Activated naive CD8-positive, alpha-beta T cell treated with anti-CD3 and anti-CD28 coated beads, Interleukin-2, amount 10 ng/mL, durations not matched to agents 7 days and 5 days (primary cell): ENCODE data around the gene ADGRB3. TPM values are rescaled to one million over a fixed set of nuclear protein-coding genes. Genes with fewer than 3 reads are reported as not detected.

Experiments
- ATAC-seq: fragments of 150-1000 bp; cut with Tn5 transposase; one replicate; pipeline ENCODE4 v1.10.0; 2021; ENCODE audit warnings: low read depth, moderate library complexity
- POLR2A ChIA-PET: fragments of 350-600 bp; sonication (Branson Sonifier 250); formaldehyde crosslinking; loops from one replicate; lab custom pipeline; 2021; ENCODE audit warnings: antibody characterized with exemption; lab: Charles Lee
- DNase-seq: peaks from one replicate; pipeline ENCODE4 v3.0.0; 2021
- H3K27ac Mint-ChIP-seq: one replicate; pipeline ENCODE4 v1.8.0; 2022; ENCODE audit warnings: mild to moderate bottlenecking, mixed read lengths
- H3K27me3 Mint-ChIP-seq: one replicate; pipeline ENCODE4 v1.8.0; 2022; ENCODE audit warnings: mild to moderate bottlenecking, moderate library complexity, mixed read lengths
- H3K36me3 Mint-ChIP-seq: one replicate; pipeline ENCODE4 v1.8.0; 2021; ENCODE audit warnings: mild to moderate bottlenecking, mixed read lengths
- H3K4me1 Mint-ChIP-seq: one replicate; pipeline ENCODE4 v1.8.0; 2021; ENCODE audit warnings: mixed read lengths
- H3K4me3 Mint-ChIP-seq: one replicate; pipeline ENCODE4 v1.8.0; 2022; ENCODE audit warnings: mild to moderate bottlenecking, moderate library complexity, mixed read lengths
- H3K9me3 Mint-ChIP-seq: one replicate; pipeline ENCODE4 v1.8.0; 2021; ENCODE audit warnings: mixed read lengths
- total RNA-seq, 2 experiments: library from RNA; stranded (reverse); gene quantifications; one replicate each; pipeline ENCODE4 v1.2.3, GENCODE V29; 2021

The ADGRB3 gene
- total RNA-seq, 2 experiments from 2014 or later: not detected

DNA sequence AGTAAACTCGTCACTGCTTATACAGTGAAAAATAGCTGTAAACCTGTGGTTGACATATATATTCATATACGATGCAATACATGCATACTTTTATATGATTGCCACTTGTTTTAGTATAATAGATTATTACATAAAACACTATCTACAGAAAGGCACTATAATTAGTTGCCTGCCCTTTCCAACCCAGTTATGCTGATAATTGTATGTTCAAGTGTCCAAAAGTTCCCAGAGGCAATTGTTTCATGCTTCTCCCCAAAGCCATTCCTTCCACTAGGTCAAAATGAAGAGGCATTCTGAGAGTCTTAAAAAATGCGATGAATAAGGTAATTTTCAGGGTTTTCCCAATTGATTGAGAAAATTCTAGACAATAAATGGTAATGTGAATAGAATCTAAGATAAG lies 727.1 kb downstream of the ADGRB3 start:
- H3K4me1 Mint-ChIP-seq: no peaks in the 10 kb centered on the region
- H3K9me3 Mint-ChIP-seq: no peaks in the 10 kb centered on the region
- H3K27me3 Mint-ChIP-seq: no peaks in the 10 kb centered on the region
- no peak overlapping the region for H3K27ac Mint-ChIP-seq
- H3K4me3 Mint-ChIP-seq: no peak overlapping the region
- DNase-seq (no peak), ATAC-seq (no peak)
- H3K36me3 Mint-ChIP-seq: no peaks in the 10 kb centered on the region
- POLR2A ChIA-PET: no interaction called here

- no peak for ATAC-seq
- no peak for DNase-seq
- Mint-ChIP-seq H3K4me1 (no peaks in the 10 kb centered on the region), H3K9me3 (no peaks in the 10 kb centered on the region), H3K4me3 (no peak overlapping the region), H3K27ac (no peak overlapping the region), H3K27me3 (no peaks in the 10 kb centered on the region), H3K36me3 (no peaks in the 10 kb centered on the region)
- POLR2A ChIA-PET: no interaction called here
These were observed 731.7 kb downstream of the ADGRB3 start for GRCh38 chr6:69366831-69367230.

GRCh38 chr6:69368613-69369012 lies 733.5 kb downstream of the ADGRB3 start:
- no peak for DNase-seq
- Mint-ChIP-seq H3K4me3 (no peak overlapping the region), H3K27me3 (no peaks in the 10 kb centered on the region), H3K9me3 (no peaks in the 10 kb centered on the region), H3K4me1 (no peaks in the 10 kb centered on the region), H3K27ac (no peak overlapping the region), H3K36me3 (no peaks in the 10 kb centered on the region)
- POLR2A ChIA-PET: no interaction called here
- ATAC-seq: no peak

DNA sequence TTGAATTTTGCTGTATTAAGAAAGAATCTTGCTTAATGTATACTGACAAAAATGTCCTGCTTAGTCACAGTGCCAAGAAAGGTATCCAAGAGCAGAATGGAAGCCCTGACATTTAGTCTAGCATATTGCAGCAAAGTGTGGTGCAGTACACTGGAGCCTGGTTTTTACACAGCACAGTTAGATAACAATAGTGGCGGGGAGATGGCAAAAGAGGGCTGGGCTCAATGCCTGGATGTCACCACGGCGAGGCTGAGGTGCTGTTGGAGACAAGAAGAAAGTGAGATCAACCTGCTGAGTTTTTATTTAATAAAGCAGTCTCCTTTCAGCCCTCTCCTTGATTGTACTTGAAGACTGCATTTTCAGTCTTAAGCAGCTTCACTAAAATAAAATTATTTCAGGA lies 735.7 kb downstream of the ADGRB3 start:
- H3K36me3 Mint-ChIP-seq: no peaks in the 10 kb centered on the region
- ATAC-seq: no peak
- no peaks in the 10 kb centered on the region for H3K9me3 Mint-ChIP-seq
- H3K27me3 Mint-ChIP-seq: no peaks in the 10 kb centered on the region
- no peak overlapping the region for H3K27ac Mint-ChIP-seq
- POLR2A ChIA-PET: no interaction called here
- DNase-seq: no peak
- no peaks in the 10 kb centered on the region for H3K4me1 Mint-ChIP-seq
- no peak overlapping the region for H3K4me3 Mint-ChIP-seq

DNA sequence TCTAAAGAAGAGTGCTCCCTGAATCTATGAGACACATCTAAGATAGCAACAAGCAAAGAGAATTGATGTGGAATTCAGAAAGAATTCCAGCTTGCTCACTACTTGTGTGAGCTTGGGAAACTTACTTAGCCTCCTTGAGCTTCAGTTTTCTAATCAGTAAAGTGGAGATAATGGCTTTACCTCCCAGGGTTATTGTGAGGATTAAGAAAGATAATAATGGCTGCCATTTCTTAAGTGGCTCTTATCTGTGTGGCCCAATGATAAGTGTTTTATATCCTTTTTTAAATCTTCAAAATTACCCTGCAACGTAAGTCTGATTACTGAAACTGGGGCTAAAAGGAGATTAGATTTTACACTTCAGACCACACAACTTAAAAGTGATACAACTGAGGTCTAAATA lies 743.2 kb downstream of the ADGRB3 start:
- Mint-ChIP-seq H3K4me3 (no peak overlapping the region), H3K9me3 (no peaks in the 10 kb centered on the region), H3K27me3 (no peaks in the 10 kb centered on the region), H3K36me3 (no peaks in the 10 kb centered on the region), H3K27ac (no peak overlapping the region), H3K4me1 (no peaks in the 10 kb centered on the region)
- ATAC-seq (no peak), DNase-seq (no peak)
- POLR2A ChIA-PET: no interaction called here

DNA sequence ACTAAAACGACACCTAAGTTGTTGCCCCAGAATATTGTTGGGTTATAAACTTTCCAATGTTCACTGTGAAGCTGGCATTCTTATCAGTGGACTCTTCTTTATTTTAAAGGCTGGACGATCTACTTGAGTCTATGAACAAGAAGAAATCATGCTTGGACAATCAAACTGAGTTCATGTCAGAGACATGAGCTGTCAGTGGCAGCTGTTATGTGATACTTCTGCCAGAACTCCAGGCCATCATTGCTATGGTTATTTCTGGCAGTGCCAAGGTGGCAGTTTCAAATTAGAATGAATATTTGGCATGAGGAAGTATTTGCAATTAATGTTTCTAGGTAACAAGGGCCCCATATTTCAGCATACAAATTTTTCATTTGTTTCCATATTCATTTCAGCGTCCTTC lies 744.4 kb downstream of the ADGRB3 start:
- POLR2A ChIA-PET: no interaction called here
- Mint-ChIP-seq H3K4me1 (no peaks in the 10 kb centered on the region), H3K27ac (no peak overlapping the region), H3K9me3 (no peaks in the 10 kb centered on the region), H3K36me3 (no peaks in the 10 kb centered on the region), H3K27me3 (no peaks in the 10 kb centered on the region), H3K4me3 (no peak overlapping the region)
- ATAC-seq (no peak), DNase-seq (no peak)

GRCh38 chr6:69383627-69384026 lies 748.5 kb downstream of the ADGRB3 start:
- H3K4me3 Mint-ChIP-seq: no peak overlapping the region
- no peaks in the 10 kb centered on the region for H3K36me3 Mint-ChIP-seq
- no peaks in the 10 kb centered on the region for H3K4me1 Mint-ChIP-seq
- ATAC-seq (no peak), DNase-seq (no peak)
- no peak overlapping the region for H3K27ac Mint-ChIP-seq
- POLR2A ChIA-PET: no interaction called here
- H3K27me3 Mint-ChIP-seq: no peaks in the 10 kb centered on the region
- no peaks in the 10 kb centered on the region for H3K9me3 Mint-ChIP-seq

- H3K9me3 Mint-ChIP-seq: no peaks in the 10 kb centered on the region
- POLR2A ChIA-PET: no interaction called here
- H3K27me3 Mint-ChIP-seq: no peaks in the 10 kb centered on the region
- no peak overlapping the region for H3K27ac Mint-ChIP-seq
- H3K4me3 Mint-ChIP-seq: no peak overlapping the region
- ATAC-seq (no peak), DNase-seq (no peak)
- no peaks in the 10 kb centered on the region for H3K4me1 Mint-ChIP-seq
- no peaks in the 10 kb centered on the region for H3K36me3 Mint-ChIP-seq
These were observed 751.3 kb downstream of the ADGRB3 start for GRCh38 chr6:69386426-69386825.

DNA sequence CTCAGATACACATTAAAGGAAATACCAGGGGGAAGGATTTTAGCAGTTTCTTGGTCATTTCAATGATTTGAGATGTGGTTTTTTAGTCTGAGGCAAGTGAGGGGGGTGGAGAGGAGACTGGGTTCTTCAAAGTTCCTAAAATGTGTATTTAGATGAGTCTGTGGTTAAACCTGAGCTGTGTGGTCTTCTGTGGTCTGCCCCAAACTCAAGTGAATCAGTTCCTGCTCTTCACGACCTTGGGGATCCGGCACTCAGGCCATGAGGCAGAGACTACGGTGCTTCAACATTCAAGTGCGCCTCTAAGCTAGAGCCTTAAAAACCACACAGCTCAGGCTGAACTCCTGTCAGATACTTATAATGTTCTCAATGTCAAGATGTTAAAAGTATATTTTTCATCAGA lies 755.0 kb downstream of the ADGRB3 start:
- H3K9me3 Mint-ChIP-seq: no peaks in the 10 kb centered on the region
- no peak overlapping the region for H3K4me3 Mint-ChIP-seq
- H3K4me1 Mint-ChIP-seq: no peaks in the 10 kb centered on the region
- no peak overlapping the region for H3K27ac Mint-ChIP-seq
- no peaks in the 10 kb centered on the region for H3K27me3 Mint-ChIP-seq
- DNase-seq (no peak), ATAC-seq (no peak)
- H3K36me3 Mint-ChIP-seq: no peaks in the 10 kb centered on the region
- POLR2A ChIA-PET: no interaction called here

GRCh38 chr6:69391106-69391505 lies 756.0 kb downstream of the ADGRB3 start:
- no peak for DNase-seq
- H3K27ac Mint-ChIP-seq: no peak overlapping the region
- no peak for ATAC-seq
- H3K36me3 Mint-ChIP-seq: no peaks in the 10 kb centered on the region
- POLR2A ChIA-PET: no interaction called here
- no peaks in the 10 kb centered on the region for H3K27me3 Mint-ChIP-seq
- H3K4me1 Mint-ChIP-seq: no peaks in the 10 kb centered on the region
- no peak overlapping the region for H3K4me3 Mint-ChIP-seq
- no peaks in the 10 kb centered on the region for H3K9me3 Mint-ChIP-seq

GRCh38 chr6:69392745-69393144 lies 757.7 kb downstream of the ADGRB3 start:
- POLR2A ChIA-PET: no interaction called here
- ATAC-seq: no peak

GRCh38 chr6:69398311-69398710 lies 763.2 kb downstream of the ADGRB3 start:
- H3K9me3 Mint-ChIP-seq: no peaks in the 10 kb centered on the region
- no peaks in the 10 kb centered on the region for H3K27me3 Mint-ChIP-seq
- H3K4me3 Mint-ChIP-seq: no peak overlapping the region
- no peaks in the 10 kb centered on the region for H3K4me1 Mint-ChIP-seq
- H3K27ac Mint-ChIP-seq: no peak overlapping the region
- POLR2A ChIA-PET: no interaction called here
- ATAC-seq: no peak
- no peak for DNase-seq
- H3K36me3 Mint-ChIP-seq: no peaks in the 10 kb centered on the region

More at GRCh38 chr6:69392745-69393144, 757.7 kb downstream of the ADGRB3 start:
- no peaks in the 10 kb centered on the region for H3K9me3 Mint-ChIP-seq
- no peak overlapping the region for H3K4me3 Mint-ChIP-seq
- H3K4me1 Mint-ChIP-seq: no peaks in the 10 kb centered on the region
- DNase-seq: no peak
- no peaks in the 10 kb centered on the region for H3K27me3 Mint-ChIP-seq
- H3K36me3 Mint-ChIP-seq: no peaks in the 10 kb centered on the region
- no peak overlapping the region for H3K27ac Mint-ChIP-seq

DNA sequence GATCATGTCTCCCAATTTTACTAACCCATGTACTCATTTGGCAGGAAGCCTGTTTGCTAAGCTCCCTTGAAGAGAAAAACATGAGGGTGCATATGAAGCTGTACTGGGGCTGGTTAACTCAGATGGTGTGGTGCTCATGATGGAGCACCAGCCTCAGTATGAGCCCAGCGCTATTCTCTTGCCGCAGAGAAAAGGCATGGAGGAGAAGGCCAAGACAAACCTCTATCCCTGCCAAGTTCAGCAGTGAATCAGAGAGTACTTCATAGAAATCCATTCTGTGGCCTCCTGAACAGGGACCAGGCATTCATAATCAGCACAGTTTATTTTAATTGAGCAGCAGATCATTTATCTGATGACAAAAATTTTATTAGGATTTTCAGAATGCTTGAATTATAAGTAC lies 763.6 kb downstream of the ADGRB3 start:
- POLR2A ChIA-PET: no interaction called here
- DNase-seq (no peak), ATAC-seq (no peak)
- H3K9me3 Mint-ChIP-seq: no peaks in the 10 kb centered on the region
- no peak overlapping the region for H3K27ac Mint-ChIP-seq
- no peak overlapping the region for H3K4me3 Mint-ChIP-seq
- H3K36me3 Mint-ChIP-seq: no peaks in the 10 kb centered on the region
- no peaks in the 10 kb centered on the region for H3K27me3 Mint-ChIP-seq
- H3K4me1 Mint-ChIP-seq: no peaks in the 10 kb centered on the region

DNA sequence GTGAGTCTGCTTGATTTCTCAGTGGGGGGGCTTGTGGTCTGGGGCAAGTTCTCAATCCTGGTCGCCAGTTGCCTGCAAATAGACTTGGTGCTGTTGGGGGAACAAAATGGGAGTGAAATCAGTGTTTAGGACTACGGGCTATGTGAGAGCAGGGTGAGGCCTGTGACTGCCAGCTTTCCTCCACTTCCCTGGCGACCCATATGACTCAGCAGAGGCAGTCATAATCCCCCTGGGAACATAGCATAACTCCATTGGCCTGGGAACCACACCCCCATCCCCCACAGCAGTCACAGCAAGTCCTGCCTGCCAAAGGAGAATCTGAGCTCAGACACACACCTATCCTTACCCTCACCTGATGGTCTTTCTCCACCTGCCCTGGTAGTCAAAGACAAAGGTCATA lies 773.8 kb downstream of the ADGRB3 start:
- DNase-seq (no peak), ATAC-seq (no peak)
- Mint-ChIP-seq H3K4me1 (no peaks in the 10 kb centered on the region), H3K9me3 (peaks cover 8% of the 10 kb centered on the region), H3K27me3 (no peaks in the 10 kb centered on the region), H3K4me3 (no peak overlapping the region), H3K36me3 (no peaks in the 10 kb centered on the region), H3K27ac (no peak overlapping the region)
- POLR2A ChIA-PET: no interaction called here

DNA sequence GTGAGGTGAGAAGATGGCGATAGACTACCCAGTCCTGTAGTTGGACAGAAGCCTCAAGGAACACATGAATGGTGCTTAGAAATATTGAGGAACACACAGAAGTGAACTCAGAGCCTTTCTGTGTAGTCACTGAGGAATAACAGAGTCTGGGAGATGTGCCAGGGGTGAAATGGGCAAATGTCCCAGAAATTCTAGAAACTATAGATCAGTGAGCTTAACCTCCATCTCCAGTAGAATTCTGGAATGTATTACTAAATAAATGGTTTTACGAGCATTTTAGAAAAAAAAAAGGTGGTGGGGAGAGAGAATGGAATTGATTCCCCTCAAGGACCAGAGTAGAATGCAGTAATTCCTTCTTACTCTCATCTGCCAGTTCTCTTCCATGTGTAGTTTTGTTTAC lies 781.7 kb downstream of the ADGRB3 start:
- ATAC-seq (no peak), DNase-seq (no peak)
- POLR2A ChIA-PET: no interaction called here
- Mint-ChIP-seq H3K4me1 (no peaks in the 10 kb centered on the region), H3K4me3 (no peak overlapping the region), H3K36me3 (no peaks in the 10 kb centered on the region), H3K9me3 (peaks cover 2% of the 10 kb centered on the region), H3K27ac (no peak overlapping the region), H3K27me3 (no peaks in the 10 kb centered on the region)
